ENCODE measurements around the gene SKAP2.

Gene SKAP2

GRCh38 chr7:26648554-26648953 is 215.8 kb downstream of the SKAP2 start:
- TF ChIP-seq CTCF (IDR thresholded peaks at IDR 0.05) = no peak
- no peak overlapping the region for H3K4me3 ChIP-seq (ENCODE audit: low read depth in 1 of 2, low read length in 1 of 2)
- H3K27me3 ChIP-seq = no peaks in the 10 kb centered on the region
- no peaks in the 10 kb centered on the region for H3K9me3 ChIP-seq
- H3K4me1 ChIP-seq (ENCODE audit: control insufficient read depth in 1 of 2, insufficient read depth in 1 of 2, low read depth in 1 of 2, low read length in 1 of 2) = no peaks in the 10 kb centered on the region
- no peak overlapping the region for H3K27ac ChIP-seq
- H3K36me3 ChIP-seq = peaks cover 10% of the 10 kb centered on the region

- Histone ChIP-seq H3K4me1 (ENCODE audit: control insufficient read depth in 1 of 2, insufficient read depth in 1 of 2, low read depth in 1 of 2, low read length in 1 of 2) (no peaks in the 10 kb centered on the region), H3K9me3 (no peaks in the 10 kb centered on the region), H3K36me3 (peaks cover 7% of the 10 kb centered on the region), H3K27me3 (no peaks in the 10 kb centered on the region), H3K27ac (no peak overlapping the region), H3K4me3 (ENCODE audit: low read depth in 1 of 2, low read length in 1 of 2) (no peak overlapping the region)
- no peak for TF ChIP-seq CTCF (IDR thresholded peaks at IDR 0.05)
These were observed 217.9 kb downstream of the SKAP2 start for GRCh38 chr7:26646336-26647048.

GRCh38 chr7:26645121-26645520 is 219.3 kb downstream of the SKAP2 start:
- no peak for TF ChIP-seq CTCF (IDR thresholded peaks at IDR 0.05)

GRCh38 chr7:26642416-26642815 is 222.0 kb downstream of the SKAP2 start:
- Histone ChIP-seq H3K4me1 (ENCODE audit: control insufficient read depth in 1 of 2, insufficient read depth in 1 of 2, low read depth in 1 of 2, low read length in 1 of 2) (no peaks in the 10 kb centered on the region), H3K9me3 (no peaks in the 10 kb centered on the region), H3K27me3 (no peaks in the 10 kb centered on the region), H3K36me3 (no peaks in the 10 kb centered on the region), H3K4me3 (ENCODE audit: low read depth in 1 of 2, low read length in 1 of 2) (no peak overlapping the region), H3K27ac (no peak overlapping the region)
- no peak for TF ChIP-seq CTCF (IDR thresholded peaks at IDR 0.05)

More at GRCh38 chr7:26645121-26645520, 219.3 kb downstream of the SKAP2 start:
- Histone ChIP-seq H3K27me3 (no peaks in the 10 kb centered on the region), H3K4me1 (ENCODE audit: control insufficient read depth in 1 of 2, insufficient read depth in 1 of 2, low read depth in 1 of 2, low read length in 1 of 2) (no peaks in the 10 kb centered on the region), H3K9me3 (no peaks in the 10 kb centered on the region), H3K4me3 (ENCODE audit: low read depth in 1 of 2, low read length in 1 of 2) (no peak overlapping the region), H3K36me3 (no peaks in the 10 kb centered on the region), H3K27ac (no peak overlapping the region)

GRCh38 chr7:26639695-26640094 is 224.7 kb downstream of the SKAP2 start:
- H3K27me3 ChIP-seq = peaks cover 4% of the 10 kb centered on the region
- no peaks in the 10 kb centered on the region for H3K36me3 ChIP-seq
- no peak for TF ChIP-seq CTCF (IDR thresholded peaks at IDR 0.05)
- H3K4me1 ChIP-seq (ENCODE audit: control insufficient read depth in 1 of 2, insufficient read depth in 1 of 2, low read depth in 1 of 2, low read length in 1 of 2) = no peaks in the 10 kb centered on the region
- H3K9me3 ChIP-seq = no peaks in the 10 kb centered on the region
- H3K27ac ChIP-seq = no peak overlapping the region
- H3K4me3 ChIP-seq (ENCODE audit: low read depth in 1 of 2, low read length in 1 of 2) = no peak overlapping the region
